CD14-positive monocyte (primary cell): ENCODE results near the gene RNF169. TPM values are rescaled to one million over a fixed set of nuclear protein-coding genes. Genes with fewer than 3 reads are reported as not detected.

Experiments
- DNase-seq, 3 donors: peaks; one replicate each; pipeline ENCODE4 v3.0.0-alpha.2; 2011 to 2022
- H2AFZ ChIP-seq: 2 replicates; pipeline ENCODE4 v1.6.0; 2012; ENCODE audit warnings: mild to moderate bottlenecking, low read depth, low read length, inconsistent platforms; ENCODE audit not compliant: insufficient read depth, poor library complexity, severe bottlenecking
- H3K27ac ChIP-seq, 2 donors: 1 replicate in 1 of 2; 2 replicates in 1 of 2; pipeline ENCODE4 v1.5.1; 2012 to 2013; ENCODE audit warnings: low read length in 2 of 2, control low read depth in 1 of 2, inconsistent platforms in 1 of 2, low read depth in 1 of 2, mild to moderate bottlenecking in 1 of 2
- H3K27me3 ChIP-seq, 2 donors: one replicate each; pipeline versions ENCODE4 v1.6.0 to v1.6.1; 2011 to 2013; ENCODE audit warnings: low read length in 2 of 2; ENCODE audit not compliant: control insufficient read depth in 2 of 2, insufficient read depth in 2 of 2
- H3K36me3 ChIP-seq, 2 donors: replicated peaks in 1 of 2; 1 replicate in 1 of 2; 2 replicates in 1 of 2; pipeline versions ENCODE4 v1.5.1 to v1.6.1; 2012 to 2013; ENCODE audit warnings: low read length in 2 of 2, control low read depth in 1 of 2, inconsistent platforms in 1 of 2, mild to moderate bottlenecking in 1 of 2; ENCODE audit not compliant: insufficient read depth in 2 of 2, control insufficient read depth in 1 of 2
- H3K4me1 ChIP-seq, 2 donors: 1 replicate in 1 of 2; 2 replicates in 1 of 2; pipeline versions ENCODE4 v1.5.1 to v1.6.1; 2012 to 2013; ENCODE audit warnings: low read length in 2 of 2, control low read depth in 1 of 2, inconsistent platforms in 1 of 2, mild to moderate bottlenecking in 1 of 2, moderate library complexity in 1 of 2; ENCODE audit not compliant: insufficient read depth in 2 of 2, control insufficient read depth in 1 of 2
- H3K4me2 ChIP-seq: replicated peaks from 2 replicates; pipeline ENCODE3; 2012; ENCODE audit warnings: low read length, moderate library complexity, mild to moderate bottlenecking; ENCODE audit not compliant: poor library complexity, severe bottlenecking; ENCODE audit errors: extremely low read depth
- H3K4me3 ChIP-seq, 3 experiments: fragments of 200-600 bp in 1 of 3; sonication (generic) in 1 of 3; replicated peaks in 1 of 3; 1 replicate in 2 of 3; 2 replicates in 1 of 3; pipeline ENCODE4 v1.5.1; 2011 to 2013; ENCODE audit warnings: low read length in 3 of 3, mild to moderate bottlenecking in 3 of 3, control low read depth in 2 of 3, low read depth in 2 of 3, inconsistent platforms in 1 of 3, moderate library complexity in 1 of 3
- H3K79me2 ChIP-seq: 2 replicates; pipeline ENCODE4 v1.6.0; 2012; ENCODE audit warnings: mild to moderate bottlenecking, control low read depth, inconsistent platforms, low read length, moderate library complexity; ENCODE audit not compliant: insufficient read depth
- H3K9ac ChIP-seq: 2 replicates; pipeline ENCODE4 v1.6.0; 2017; ENCODE audit warnings: low read length, mild to moderate bottlenecking; ENCODE audit not compliant: insufficient read depth, poor library complexity, severe bottlenecking
- H3K9me3 ChIP-seq, 2 donors: replicated peaks in 1 of 2; 1 replicate in 1 of 2; 2 replicates in 1 of 2; pipeline versions ENCODE4 v1.5.1 to v1.6.1; 2012 to 2013; ENCODE audit warnings: low read length in 2 of 2, control low read depth in 1 of 2; ENCODE audit not compliant: control insufficient read depth in 1 of 2, insufficient read depth in 1 of 2
- H4K20me1 ChIP-seq: 2 replicates; pipeline ENCODE4 v1.6.0; 2012; ENCODE audit warnings: mild to moderate bottlenecking, low read length, control low read depth, moderate library complexity; ENCODE audit not compliant: insufficient read depth
- H3K27ac Mint-ChIP-seq, 7 donors: one replicate each; pipeline ENCODE4 v1.8.0; 2020; ENCODE audit warnings: mild to moderate bottlenecking in 7 of 7, mixed read lengths in 7 of 7, moderate library complexity in 6 of 7, inconsistent platforms in 2 of 7
- H3K27me3 Mint-ChIP-seq, 3 donors: one replicate each; pipeline ENCODE4 v1.8.0; 2021 to 2022; ENCODE audit warnings: low read depth in 3 of 3, mild to moderate bottlenecking in 3 of 3, mixed read lengths in 3 of 3, moderate library complexity in 3 of 3, inconsistent platforms in 1 of 3
- H3K36me3 Mint-ChIP-seq, 2 donors: one replicate each; pipeline ENCODE4 v1.8.0; 2020; ENCODE audit warnings: mixed read lengths in 2 of 2, inconsistent platforms in 1 of 2, mild to moderate bottlenecking in 1 of 2
- H3K4me1 Mint-ChIP-seq: one replicate; pipeline ENCODE4 v1.8.0; 2020; ENCODE audit warnings: mild to moderate bottlenecking, mixed read lengths
- H3K4me3 Mint-ChIP-seq, 2 donors: one replicate each; pipeline ENCODE4 v1.8.0; 2020; ENCODE audit warnings: mild to moderate bottlenecking in 2 of 2, mixed read lengths in 2 of 2, moderate library complexity in 1 of 2
- H3K9me3 Mint-ChIP-seq, 7 donors: one replicate each; pipeline ENCODE4 v1.8.0; 2020 to 2022; ENCODE audit warnings: mixed read lengths in 7 of 7, mild to moderate bottlenecking in 6 of 7, moderate library complexity in 6 of 7, inconsistent platforms in 2 of 7
- WGBS: methylation state at CpG from one replicate; pipeline ENCODE4 v1.1.5; 2013; ENCODE audit warnings: missing lambda C conversion rate; ENCODE audit not compliant: insufficient coverage; 5-methylcytosine and 5-hydroxymethylcytosine counted together
- intact Hi-C, 2 donors: fragments of 100-400 bp; cut with micrococcal nuclease; formaldehyde crosslinking; loops; one replicate each; pipeline versions ENCODE4 v1.15.0 to v1.15.1; 2023
- polyA plus RNA-seq, 3 donors: library from polyadenylated mRNA; depleted of rRNA in 1 of 3; unstranded in 2 of 3; stranded (reverse) in 1 of 3; fragments of 300-500 nt in 2 of 3; fragments of >200 nt in 1 of 3; fragmentation: Illumina TruSeq in 2 of 3; gene quantifications; 1 replicate in 2 of 3; 2 replicates in 1 of 3; pipeline ENCODE4 v1.2.3, GENCODE V29; 2012 to 2021
- TF ChIP-seq, protein P1 (sequence below): fragments of 200-600 bp; IDR thresholded peaks from one replicate; pipeline ENCODE4 v1.8.0; 2022; ENCODE audit warnings: antibody characterized with exemption, mild to moderate bottlenecking

Gene RNF169
- polyA plus RNA-seq, 3 donors = 1.4 to 16.2 (median 2.0) TPM

DNA sequence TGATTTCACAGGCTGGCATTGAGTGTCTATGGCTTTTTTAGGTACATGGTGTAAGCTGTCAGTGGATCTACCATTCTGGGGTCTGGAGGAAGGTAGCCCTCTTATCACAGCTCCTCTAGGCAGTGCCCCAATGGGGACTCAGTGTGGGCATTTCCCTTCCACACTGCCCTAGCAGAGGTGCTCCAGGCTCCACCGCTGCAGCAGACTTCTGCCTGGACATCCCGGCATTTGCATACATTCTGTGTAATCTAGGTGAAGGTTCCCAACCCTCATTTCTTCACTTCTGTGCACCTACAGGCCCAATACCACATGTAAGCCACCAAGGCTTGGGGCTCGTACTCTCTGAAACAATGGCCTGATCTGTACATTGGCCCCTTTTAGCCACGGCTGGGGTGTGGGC lies 78.3 kb downstream of the RNF169 start:
- intact Hi-C loops = no loop called here
- WGBS = 98% methylated on average over 4 of the region's 4 CpGs
- H3K9me3 ChIP-seq = peaks cover 23 to 42% of the 10 kb centered on the region in 2 donors

DNA sequence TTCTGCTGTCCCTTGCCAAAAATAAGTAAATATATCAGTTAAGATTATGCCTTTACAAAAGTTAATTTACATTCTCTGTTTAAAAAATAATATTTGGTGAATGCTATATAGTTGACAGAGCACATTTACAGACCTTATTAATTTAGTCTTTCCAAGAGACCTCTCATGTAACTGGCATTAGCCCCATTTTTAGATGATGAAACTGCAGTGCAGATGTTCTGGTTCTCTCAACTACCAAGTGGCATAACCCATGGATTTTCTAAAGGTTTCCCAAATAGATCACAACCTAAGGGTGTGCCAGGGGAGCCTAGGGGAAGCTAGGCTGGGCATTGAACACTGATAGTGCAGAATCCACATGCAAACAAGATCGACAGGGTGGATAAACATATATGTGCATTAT lies 88.5 kb downstream of the RNF169 start:
- Mint-ChIP-seq H3K36me3 (peaks cover 71 to 84% of the 10 kb centered on the region in 2 donors), H3K27me3 (peaks cover 0 to 1% (median 0%) of the 10 kb centered on the region in 3 donors), H3K4me1 (peaks cover 8% of the 10 kb centered on the region), H3K9me3 (no peaks in the 10 kb centered on the region), H3K4me3 (no peak overlapping the region), H3K27ac (no peak overlapping the region)
- Histone ChIP-seq H3K9ac (no peak overlapping the region), H3K79me2 (no peaks in the 10 kb centered on the region), H3K9me3 (no peaks in the 10 kb centered on the region), H3K27me3 (no peaks in the 10 kb centered on the region), H3K4me1 (no peaks in the 10 kb centered on the region), H3K27ac (no peak overlapping the region), H2AFZ (no peak overlapping the region), H3K4me2 (no peak overlapping the region), H4K20me1 (peaks cover 31% of the 10 kb centered on the region), H3K4me3 (no peak overlapping the region), H3K36me3 (peaks cover 49 to 92% of the 10 kb centered on the region in 2 donors)
- intact Hi-C loops = no loop called here
- DNase-seq = no peak
- TF ChIP-seq, protein P1, sequence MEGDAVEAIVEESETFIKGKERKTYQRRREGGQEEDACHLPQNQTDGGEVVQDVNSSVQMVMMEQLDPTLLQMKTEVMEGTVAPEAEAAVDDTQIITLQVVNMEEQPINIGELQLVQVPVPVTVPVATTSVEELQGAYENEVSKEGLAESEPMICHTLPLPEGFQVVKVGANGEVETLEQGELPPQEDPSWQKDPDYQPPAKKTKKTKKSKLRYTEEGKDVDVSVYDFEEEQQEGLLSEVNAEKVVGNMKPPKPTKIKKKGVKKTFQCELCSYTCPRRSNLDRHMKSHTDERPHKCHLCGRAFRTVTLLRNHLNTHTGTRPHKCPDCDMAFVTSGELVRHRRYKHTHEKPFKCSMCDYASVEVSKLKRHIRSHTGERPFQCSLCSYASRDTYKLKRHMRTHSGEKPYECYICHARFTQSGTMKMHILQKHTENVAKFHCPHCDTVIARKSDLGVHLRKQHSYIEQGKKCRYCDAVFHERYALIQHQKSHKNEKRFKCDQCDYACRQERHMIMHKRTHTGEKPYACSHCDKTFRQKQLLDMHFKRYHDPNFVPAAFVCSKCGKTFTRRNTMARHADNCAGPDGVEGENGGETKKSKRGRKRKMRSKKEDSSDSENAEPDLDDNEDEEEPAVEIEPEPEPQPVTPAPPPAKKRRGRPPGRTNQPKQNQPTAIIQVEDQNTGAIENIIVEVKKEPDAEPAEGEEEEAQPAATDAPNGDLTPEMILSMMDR = no peak
- 90% methylated on average over 1 of the region's 1 CpG for WGBS

More for the DNA sequence above, 78.3 kb downstream of the RNF169 start:
- H3K36me3 Mint-ChIP-seq = peaks cover 77 to 81% of the 10 kb centered on the region in 2 donors
- H3K4me1 Mint-ChIP-seq = no peaks in the 10 kb centered on the region
- H3K9me3 Mint-ChIP-seq = peaks cover 31 to 54% (median 43%) of the 10 kb centered on the region in 7 donors
- H3K27me3 ChIP-seq = no peaks in the 10 kb centered on the region
- no peak overlapping the region for H3K27ac Mint-ChIP-seq
- peaks cover 18% of the 10 kb centered on the region for H4K20me1 ChIP-seq
- peaks cover 20 to 73% of the 10 kb centered on the region in 2 donors for H3K36me3 ChIP-seq
- H3K27me3 Mint-ChIP-seq = peaks cover 0 to 4% (median 0%) of the 10 kb centered on the region in 3 donors
- no peak overlapping the region for H2AFZ ChIP-seq
- no peak overlapping the region for H3K4me2 ChIP-seq
- TF ChIP-seq, protein P1 = no peak
- H3K4me3 ChIP-seq = no peak overlapping the region
- H3K27ac ChIP-seq = no peak overlapping the region
- no peak for DNase-seq
- H3K79me2 ChIP-seq = no peaks in the 10 kb centered on the region
- no peak overlapping the region for H3K4me3 Mint-ChIP-seq
- no peak overlapping the region for H3K9ac ChIP-seq
- no peaks in the 10 kb centered on the region for H3K4me1 ChIP-seq
